Activated T-cell treated with anti-CD3 and anti-CD28 coated beads, Interleukin-2, amount 50 U/mL, for 1 hour (primary cell): ENCODE results near the gene SPATA2.

Experiments
- DNase-seq: peaks from one replicate; pipeline ENCODE4 v3.0.0-alpha.2; 2020

The SPATA2 gene

DNA sequence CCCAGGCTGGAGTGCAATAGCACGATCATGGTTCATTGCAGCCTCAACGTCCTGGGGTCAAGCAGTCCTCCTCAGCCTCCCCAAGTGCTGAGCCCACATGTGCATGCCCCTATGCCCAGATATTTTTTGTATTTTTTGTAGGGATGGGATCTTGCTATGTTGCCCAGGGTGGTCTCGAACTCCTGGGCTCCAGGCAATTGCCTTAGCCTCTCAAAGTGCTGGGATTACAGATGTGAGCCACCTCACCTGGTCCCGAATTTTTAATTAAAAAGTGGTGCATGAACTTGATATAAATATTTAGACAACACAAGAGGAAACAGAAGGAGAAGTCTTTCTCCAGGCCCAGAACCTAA, 13.8 kb upstream of the SPATA2 start:
- DNase-seq, result no peak

- peak; percentile 80 for DNase-seq
These were observed 13.2 kb upstream of the SPATA2 start for GRCh38 chr20:49928411-49929141.

GRCh38 chr20:49925901-49926454, 10.6 kb upstream of the SPATA2 start:
- DNase-seq, result no peak

GRCh38 chr20:49924247-49924646, 8.9 kb upstream of the SPATA2 start:
- DNase-seq, result no peak

DNA sequence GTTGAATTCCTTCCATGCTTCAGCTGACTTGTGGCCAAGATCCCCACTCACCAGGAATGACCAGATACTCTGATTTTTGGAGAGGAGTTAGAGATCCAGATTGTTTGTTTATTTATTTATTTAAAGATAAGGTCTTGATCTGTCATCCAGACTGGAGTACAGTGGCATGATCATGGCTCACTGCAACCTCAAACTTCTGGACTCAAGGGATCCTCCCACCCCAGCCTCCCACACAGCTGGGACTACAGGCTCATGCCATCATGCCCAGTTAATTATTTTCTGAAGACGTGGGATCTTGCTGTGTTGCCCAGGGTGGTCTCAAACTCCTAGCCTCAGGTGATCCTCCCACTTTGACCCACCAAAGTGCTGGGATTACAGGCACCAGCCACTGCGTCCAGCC, 4.1 kb upstream of the SPATA2 start:
- no peak for DNase-seq

- no peak for DNase-seq
These were observed 3.7 kb upstream of the SPATA2 start for GRCh38 chr20:49919009-49919408.

GRCh38 chr20:49918446-49918845, 3.1 kb upstream of the SPATA2 start:
- no peak for DNase-seq

- no peak for DNase-seq
These were observed 1.0 kb upstream of the SPATA2 start for GRCh38 chr20:49916146-49917002.

GRCh38 chr20:49915118-49915379, 280 bp downstream of the SPATA2 start:
- no peak for DNase-seq

DNA sequence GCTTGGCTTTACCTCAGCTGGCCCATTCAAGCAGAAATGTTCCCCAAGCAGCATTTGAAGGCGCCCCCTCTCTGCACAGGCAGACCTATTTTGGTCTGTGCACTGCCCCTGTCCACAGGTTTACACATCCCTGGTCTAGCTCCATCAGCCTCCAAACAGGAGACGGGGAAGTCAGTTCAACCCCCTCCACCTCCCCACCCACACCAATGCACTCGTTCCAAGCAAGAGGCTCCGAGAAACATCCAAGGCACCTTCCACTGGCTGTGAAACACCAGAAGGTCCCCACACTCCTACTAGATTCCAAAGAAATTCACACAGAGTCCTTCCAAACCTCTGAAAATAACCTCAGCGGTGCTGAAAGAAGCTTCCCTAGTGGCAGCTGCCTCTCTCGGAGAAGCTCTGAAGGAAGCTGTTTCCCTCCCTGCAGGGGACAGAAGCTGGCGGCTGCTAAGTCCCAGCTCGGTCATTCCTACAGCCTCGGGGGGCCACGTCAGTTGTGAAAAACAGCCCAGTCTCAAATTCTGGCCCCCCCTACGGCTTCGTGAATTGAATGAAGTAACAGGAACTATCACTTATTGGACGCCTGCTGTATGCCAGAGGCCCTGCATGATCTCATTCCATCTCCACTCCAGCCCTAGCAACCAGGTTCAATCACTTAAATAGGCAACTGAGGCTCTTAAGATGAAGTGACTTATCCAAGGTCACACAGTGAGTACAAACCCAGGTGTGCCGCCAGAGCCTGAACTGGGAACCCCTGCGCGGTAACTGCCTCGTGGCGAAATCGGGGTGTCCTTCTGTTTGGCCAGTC, 815 bp downstream of the SPATA2 start:
- DNase-seq, result no peak

DNA sequence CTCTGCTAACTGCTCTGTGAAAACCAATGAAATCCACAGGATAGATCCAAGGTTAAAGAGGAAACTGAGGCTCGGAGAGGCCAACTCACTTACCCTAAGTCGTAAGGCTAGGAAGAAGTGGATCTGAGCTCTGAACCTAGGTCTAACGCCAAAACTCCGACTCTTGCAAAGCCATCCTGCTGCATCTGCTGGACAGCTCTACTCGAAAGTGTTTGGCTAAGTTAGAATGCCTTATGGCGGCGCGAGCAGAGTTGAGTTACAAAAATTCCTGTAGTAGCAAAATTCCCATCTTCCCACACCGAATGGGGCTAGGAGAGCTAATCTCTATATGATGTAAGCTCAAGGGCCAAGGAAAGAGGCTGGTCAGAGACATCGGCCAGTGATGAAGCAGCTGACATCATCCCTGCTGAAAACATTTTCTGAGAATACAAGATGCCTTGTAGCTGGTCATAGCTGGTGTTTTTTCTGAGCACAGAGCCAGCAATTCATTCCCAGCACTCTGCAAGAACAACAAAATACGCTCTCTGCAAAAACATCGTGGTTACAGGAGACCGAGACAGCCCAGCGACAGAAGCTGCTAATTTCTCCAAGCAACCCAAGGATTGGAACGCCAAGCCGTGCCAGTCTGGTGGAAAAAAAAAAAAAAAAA, 1.8 kb downstream of the SPATA2 start:
- DNase-seq, result no peak

GRCh38 chr20:49910340-49910706, 5.0 kb downstream of the SPATA2 start:
- no peak for DNase-seq

- no peak for DNase-seq
These were observed 5.6 kb downstream of the SPATA2 start for GRCh38 chr20:49909499-49910339.

DNA sequence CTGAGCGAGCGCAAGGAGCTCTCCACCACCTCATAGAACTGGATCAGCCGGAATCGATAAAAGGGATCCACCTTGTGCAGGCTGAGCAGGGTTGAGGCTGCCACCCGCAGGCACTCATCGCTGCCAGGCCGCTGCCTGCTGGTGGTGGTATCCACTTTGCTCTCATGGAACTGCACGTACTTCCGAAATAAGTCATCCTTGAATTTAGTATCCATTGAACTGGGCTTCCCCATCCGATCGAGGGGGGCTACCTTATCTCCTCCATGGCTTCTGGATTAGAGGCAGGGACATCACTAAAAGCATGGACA, 7.1 kb downstream of the SPATA2 start:
- no peak for DNase-seq

- no peak for DNase-seq
These were observed 7.7 kb downstream of the SPATA2 start for GRCh38 chr20:49907405-49908257.

- DNase-seq, result no peak
These were observed 8.6 kb downstream of the SPATA2 start for GRCh38 chr20:49906615-49907154.

DNA sequence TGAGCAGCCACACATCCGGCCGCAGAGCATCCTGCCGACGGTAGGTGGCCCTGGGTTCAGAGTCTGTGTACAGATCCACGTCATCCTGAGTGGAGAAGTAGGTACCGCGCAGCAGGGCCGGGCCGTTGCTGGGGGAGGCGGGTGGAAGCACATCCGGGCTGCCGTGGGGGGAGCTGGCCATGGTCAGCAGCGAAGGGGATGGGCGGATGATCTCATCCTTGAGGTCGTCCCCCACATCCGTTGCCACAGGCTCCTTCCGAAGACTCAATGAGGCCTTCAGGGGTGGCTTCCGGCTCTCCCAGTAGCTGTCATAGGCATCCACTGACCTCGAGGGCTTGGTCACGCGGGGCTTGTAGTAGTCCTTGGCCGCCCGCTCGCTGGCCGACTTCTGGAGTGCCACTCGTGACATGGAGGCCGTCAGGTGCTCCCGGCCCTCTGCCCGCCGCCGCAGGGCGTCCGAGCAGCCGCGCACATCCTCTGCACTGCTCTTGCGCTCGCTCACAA, 9.2 kb downstream of the SPATA2 start:
- DNase-seq, result no peak

DNA sequence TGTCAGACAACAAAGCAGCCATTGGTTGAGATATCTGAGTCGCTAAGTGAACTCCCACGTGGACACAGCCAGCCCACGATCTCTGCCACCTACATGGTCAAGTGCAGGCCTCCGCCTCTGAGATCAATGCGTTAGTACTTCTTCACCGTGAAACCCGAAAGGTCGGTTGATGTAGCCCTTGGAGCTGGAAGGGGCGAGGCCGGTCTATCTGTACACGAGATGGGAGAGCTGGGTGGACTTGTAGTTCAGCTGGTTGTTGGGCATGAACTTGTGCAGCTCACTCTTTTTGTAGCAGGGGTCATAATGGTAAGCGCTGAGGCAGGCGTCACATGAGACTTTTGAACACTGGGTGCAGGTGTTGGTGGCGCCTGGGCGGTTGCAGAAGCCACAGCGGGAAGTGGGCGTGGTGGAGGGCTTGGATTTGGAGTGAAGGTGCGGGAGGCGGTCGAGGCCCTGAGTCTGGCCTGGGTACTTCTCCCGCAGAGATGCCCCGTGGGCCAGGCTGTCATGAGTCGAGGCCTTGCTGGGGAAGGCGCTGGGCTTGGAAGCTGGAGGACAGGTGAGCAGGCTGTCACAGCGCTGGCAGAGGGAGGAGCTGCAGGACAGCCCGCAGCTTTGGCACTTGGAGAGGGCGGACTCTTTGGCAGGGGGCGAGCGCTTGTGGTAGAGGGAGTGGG, 9.8 kb downstream of the SPATA2 start:
- DNase-seq, result no peak

- DNase-seq, result no peak
These were observed 10.7 kb downstream of the SPATA2 start for GRCh38 chr20:49904440-49905214.
